Esophagus squamous epithelium (tissue), 5 donors: ENCODE measurements around the gene HTR3C. TPM values are rescaled to one million over a fixed set of nuclear protein-coding genes. Genes with fewer than 3 reads are reported as not detected.

Source experiments
- DNase-seq: peaks from one replicate; lab custom pipeline; 2025; lab: John Stamatoyannopoulos, UW
- H3K27ac ChIP-seq, 4 donors: fragments of 200-600 bp; sonication (generic); one replicate each; pipeline ENCODE4 v1.5.1; 2016 to 2019; ENCODE audit warnings: mild to moderate bottlenecking in 1 of 4
- H3K27me3 ChIP-seq, 4 donors: fragments of 200-600 bp; sonication (generic); 1 replicate in 3 of 4; 2 replicates in 1 of 4; pipeline versions ENCODE4 v1.5.1 to v1.6.0; 2017 to 2021; ENCODE audit warnings: antibody characterized with exemption in 1 of 4
- H3K36me3 ChIP-seq, 3 donors: fragments of 200-600 bp; sonication (generic); one replicate each; pipeline ENCODE4 v1.5.1; 2016 to 2019
- H3K4me1 ChIP-seq, 3 donors: fragments of 200-600 bp; sonication (generic); one replicate each; pipeline ENCODE4 v1.5.1; 2017 to 2019
- H3K4me3 ChIP-seq, 4 donors: fragments of 200-600 bp; sonication (generic); 1 replicate in 3 of 4; 2 replicates in 1 of 4; pipeline ENCODE4 v1.5.1; 2016 to 2019; ENCODE audit warnings: mild to moderate bottlenecking in 2 of 4, moderate library complexity in 1 of 4
- H3K9me3 ChIP-seq, 3 donors: fragments of 200-600 bp; sonication (generic); one replicate each; pipeline ENCODE4 v1.5.1; 2016 to 2019
- POLR2A ChIP-seq, 4 donors: fragments of 450-650 bp; IDR thresholded peaks; one replicate each; pipeline ENCODE4 v1.6.1; 2017; ENCODE audit warnings: antibody characterized with exemption in 4 of 4, mild to moderate bottlenecking in 4 of 4, moderate library complexity in 3 of 4
- WGBS, 2 donors: methylation state at CpG; one replicate each; pipeline ENCODE4 v1.1.5; 2018; 5-methylcytosine and 5-hydroxymethylcytosine counted together
- intact Hi-C: fragments of 100-400 bp; cut with DNase I; formaldehyde crosslinking; loops from one replicate; pipeline ENCODE4 v1.15.0; 2022
- total RNA-seq, 4 donors: library from RNA; depleted of rRNA; stranded (reverse); fragments of >200 nt; gene quantifications; one replicate each; pipeline ENCODE4 v1.1.0, GENCODE V29; 2016
- TF ChIP-seq, protein P1 (sequence below), 6 experiments: fragments of 450-650 bp in 4 of 6; fragments of 200-600 bp in 2 of 6; sonication (generic) in 2 of 6; IDR thresholded peaks; one replicate each; pipeline ENCODE4 v1.5.1; 2016 to 2019; ENCODE audit warnings: antibody characterized with exemption in 6 of 6, mild to moderate bottlenecking in 4 of 6, moderate library complexity in 4 of 6
- donor health status: DM: yes; HTN: yes; CAD: no.

The HTR3C gene
- total RNA-seq, 4 donors from 2014 or later: not detected

DNA sequence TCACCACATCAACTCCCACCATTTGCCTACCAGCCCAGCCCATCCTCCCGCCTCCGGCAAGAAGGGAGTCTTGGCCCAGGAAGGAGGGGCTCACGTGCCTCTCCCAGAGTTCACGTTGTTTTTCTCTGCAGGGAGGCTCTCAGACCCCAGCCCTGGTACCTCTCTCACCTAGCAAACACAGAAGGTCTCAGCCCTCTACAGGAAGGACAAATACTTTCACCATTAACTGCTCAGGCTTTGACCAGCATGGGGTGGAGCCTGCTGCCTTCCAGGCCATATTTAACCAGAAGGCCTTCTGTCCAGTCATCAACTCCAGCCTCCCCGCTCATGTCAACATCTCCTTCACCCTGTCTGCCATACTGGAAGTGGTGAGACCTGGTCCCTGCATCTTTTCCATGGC is 25.0 kb downstream of the HTR3C start:
- H3K27me3 ChIP-seq: peaks cover 0 to 3% (median 0%) of the 10 kb centered on the region in 4 donors
- TF ChIP-seq, protein P1, sequence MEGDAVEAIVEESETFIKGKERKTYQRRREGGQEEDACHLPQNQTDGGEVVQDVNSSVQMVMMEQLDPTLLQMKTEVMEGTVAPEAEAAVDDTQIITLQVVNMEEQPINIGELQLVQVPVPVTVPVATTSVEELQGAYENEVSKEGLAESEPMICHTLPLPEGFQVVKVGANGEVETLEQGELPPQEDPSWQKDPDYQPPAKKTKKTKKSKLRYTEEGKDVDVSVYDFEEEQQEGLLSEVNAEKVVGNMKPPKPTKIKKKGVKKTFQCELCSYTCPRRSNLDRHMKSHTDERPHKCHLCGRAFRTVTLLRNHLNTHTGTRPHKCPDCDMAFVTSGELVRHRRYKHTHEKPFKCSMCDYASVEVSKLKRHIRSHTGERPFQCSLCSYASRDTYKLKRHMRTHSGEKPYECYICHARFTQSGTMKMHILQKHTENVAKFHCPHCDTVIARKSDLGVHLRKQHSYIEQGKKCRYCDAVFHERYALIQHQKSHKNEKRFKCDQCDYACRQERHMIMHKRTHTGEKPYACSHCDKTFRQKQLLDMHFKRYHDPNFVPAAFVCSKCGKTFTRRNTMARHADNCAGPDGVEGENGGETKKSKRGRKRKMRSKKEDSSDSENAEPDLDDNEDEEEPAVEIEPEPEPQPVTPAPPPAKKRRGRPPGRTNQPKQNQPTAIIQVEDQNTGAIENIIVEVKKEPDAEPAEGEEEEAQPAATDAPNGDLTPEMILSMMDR (IDR thresholded peaks at IDR 0.05): no peak
- TF ChIP-seq POLR2A (IDR thresholded peaks at IDR 0.05): no peak
- 69 to 84% methylated on average over 5 of the region's 5 CpGs for WGBS, 2 donors
- no peak for DNase-seq
- H3K4me1 ChIP-seq: no peaks in the 10 kb centered on the region
- no peak overlapping the region for H3K4me3 ChIP-seq
- intact Hi-C loops: no loop called here
- H3K27ac ChIP-seq: no peak overlapping the region
- no peaks in the 10 kb centered on the region for H3K9me3 ChIP-seq
- no peaks in the 10 kb centered on the region for H3K36me3 ChIP-seq

DNA sequence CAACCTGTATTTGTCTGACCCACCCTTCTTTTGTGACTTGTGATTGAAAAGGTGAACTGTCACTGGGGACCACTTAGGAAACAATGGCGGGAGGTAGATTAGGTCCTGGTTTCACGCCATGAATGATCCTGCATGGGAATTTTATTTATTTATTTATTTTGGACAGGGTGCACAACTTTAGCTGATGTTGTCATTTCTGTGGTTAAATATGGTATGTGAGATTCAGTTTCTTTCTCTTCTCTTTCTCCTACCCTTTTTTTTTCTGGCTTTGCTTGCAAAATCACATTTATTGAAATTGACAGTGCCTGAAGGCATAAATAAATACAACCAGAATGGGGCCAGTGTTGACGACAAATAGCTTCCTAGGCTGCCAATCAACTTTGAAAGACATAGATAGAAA is 26.0 kb downstream of the HTR3C start:
- 80 to 89% methylated on average over 3 of the region's 3 CpGs for WGBS, 2 donors
- no peaks in the 10 kb centered on the region for H3K9me3 ChIP-seq
- no peak for TF ChIP-seq POLR2A (IDR thresholded peaks at IDR 0.05)
- TF ChIP-seq, protein P1 (IDR thresholded peaks at IDR 0.05): no peak
- no peak for DNase-seq
- no peak overlapping the region for H3K27ac ChIP-seq
- H3K36me3 ChIP-seq: no peaks in the 10 kb centered on the region
- intact Hi-C loops: no loop called here
- no peaks in the 10 kb centered on the region for H3K4me1 ChIP-seq
- peaks cover 0 to 3% (median 0%) of the 10 kb centered on the region in 4 donors for H3K27me3 ChIP-seq
- no peak overlapping the region for H3K4me3 ChIP-seq

DNA sequence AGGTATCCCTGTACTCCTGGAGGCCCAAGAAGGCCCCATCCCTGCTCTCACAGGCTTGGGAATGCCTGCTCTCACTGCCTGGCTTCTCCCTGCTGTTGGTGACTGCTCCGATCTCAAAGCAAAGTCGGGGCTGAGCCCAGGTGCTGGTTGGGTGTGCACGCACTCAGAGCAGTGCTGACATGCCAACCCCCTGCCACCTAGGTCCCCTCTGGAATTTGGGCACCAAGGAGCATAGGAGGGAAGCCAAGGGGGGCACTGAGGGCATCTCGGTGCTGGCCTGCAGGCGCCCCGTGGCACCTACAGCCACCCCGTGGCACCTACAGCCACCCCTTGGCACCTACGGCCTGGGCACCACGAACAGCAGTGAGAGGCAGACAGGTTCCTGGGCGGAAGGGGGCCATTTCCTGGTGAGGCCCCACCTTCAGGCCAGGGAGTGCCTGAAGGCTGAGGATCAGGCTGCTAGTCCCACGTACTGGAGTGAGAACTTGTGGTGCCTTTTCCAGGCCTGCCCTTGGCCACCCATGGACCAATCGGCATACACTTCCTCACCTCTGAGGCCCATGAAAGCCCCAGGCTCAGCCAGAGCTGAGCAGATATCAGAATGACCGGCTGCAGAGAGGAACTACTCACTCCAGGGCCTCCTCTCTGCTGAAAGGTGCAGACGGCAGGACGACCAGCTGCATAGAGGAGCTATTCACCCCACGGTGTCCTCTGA is 28.4 kb downstream of the HTR3C start:
- Histone ChIP-seq H3K9me3 (peaks cover 0 to 10% (median 0%) of the 10 kb centered on the region in 3 donors), H3K4me3 (no peak overlapping the region), H3K4me1 (peaks cover 0 to 7% (median 4%) of the 10 kb centered on the region in 3 donors), H3K27me3 (no peaks in the 10 kb centered on the region), H3K27ac (no peak overlapping the region), H3K36me3 (no peaks in the 10 kb centered on the region)
- intact Hi-C loops: no loop called here
- TF ChIP-seq POLR2A (IDR thresholded peaks at IDR 0.05): no peak
- TF ChIP-seq, protein P1 (IDR thresholded peaks at IDR 0.05): no peak
- DNase-seq: no peak
- whole genome bisulfite sequencing, 2 donors: 100% methylated on average over 1 of the region's 16 CpGs; no CpG with 5 or more reads in 1 of the 2 donors

DNA sequence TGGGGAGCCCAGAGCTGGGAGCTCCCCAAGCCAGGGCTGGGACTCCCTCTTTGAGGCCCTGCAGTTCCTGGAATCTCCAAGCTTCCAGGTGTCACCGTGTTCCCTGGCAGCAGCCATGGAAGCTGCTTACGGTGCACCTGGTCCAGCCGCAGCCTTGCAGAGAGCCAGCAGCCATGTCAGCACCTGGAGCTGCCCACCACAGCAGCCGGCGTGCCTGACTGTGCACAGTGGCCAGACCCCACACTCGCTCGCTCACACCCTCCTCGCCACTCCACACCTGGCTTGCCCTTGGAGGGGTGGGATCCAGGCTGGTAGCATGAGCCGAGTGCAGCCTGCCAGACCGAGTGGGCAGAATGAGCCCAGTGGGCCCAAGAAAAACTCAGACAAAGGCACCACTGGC is 29.2 kb downstream of the HTR3C start:
- Histone ChIP-seq H3K4me3 (no peak overlapping the region), H3K9me3 (peaks cover 0 to 10% (median 0%) of the 10 kb centered on the region in 3 donors), H3K27me3 (no peaks in the 10 kb centered on the region), H3K36me3 (no peaks in the 10 kb centered on the region), H3K4me1 (peaks cover 0 to 7% (median 4%) of the 10 kb centered on the region in 3 donors), H3K27ac (no peak overlapping the region)
- TF ChIP-seq, protein P1 (IDR thresholded peaks at IDR 0.05): no peak
- TF ChIP-seq POLR2A (IDR thresholded peaks at IDR 0.05): no peak
- intact Hi-C loops: no loop called here
- 100% methylated on average over 1 of the region's 10 CpGs; no CpG with 5 or more reads in 1 of the 2 donors for WGBS, 2 donors
- DNase-seq: no peak

DNA sequence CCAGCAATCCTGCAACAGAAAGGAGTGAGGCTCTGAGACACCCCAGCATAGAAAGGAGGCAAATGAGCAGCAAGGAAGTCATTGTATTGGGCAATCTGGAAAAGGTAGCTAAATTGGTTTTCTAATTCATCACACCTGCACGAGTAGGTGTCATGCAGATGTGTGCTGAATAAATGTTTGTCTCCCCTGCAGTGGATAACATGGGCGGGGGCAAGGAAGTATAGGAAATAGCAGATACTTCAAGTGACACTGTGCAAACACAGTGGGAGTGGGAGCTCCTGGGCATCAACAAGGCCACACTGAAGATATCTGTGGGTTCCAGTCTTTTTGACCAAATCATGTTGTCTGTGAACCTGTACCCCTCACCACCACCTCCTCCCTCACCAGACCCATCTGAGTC is 29.6 kb downstream of the HTR3C start:
- H3K27me3 ChIP-seq: no peaks in the 10 kb centered on the region
- H3K27ac ChIP-seq: no peak overlapping the region
- WGBS, 2 donors: 54 to 55% methylated on average over 2 of the region's 2 CpGs
- no peaks in the 10 kb centered on the region for H3K36me3 ChIP-seq
- no peak for DNase-seq
- no peak for TF ChIP-seq POLR2A (IDR thresholded peaks at IDR 0.05)
- TF ChIP-seq, protein P1 (IDR thresholded peaks at IDR 0.05): no peak
- peaks cover 0 to 7% (median 4%) of the 10 kb centered on the region in 3 donors for H3K4me1 ChIP-seq
- intact Hi-C loops: no loop called here
- H3K9me3 ChIP-seq: peaks cover 0 to 10% (median 0%) of the 10 kb centered on the region in 3 donors
- no peak overlapping the region for H3K4me3 ChIP-seq
